Neutrophil (primary cell): Measurements from ENCODE around the gene IFT20.

ENCODE experiments used
- H3K27ac ChIP-seq: fragments of 200-600 bp; sonication (generic); 2 replicates; pipeline ENCODE4 v1.5.1; 2016; ENCODE audit warnings: mild to moderate bottlenecking, moderate library complexity
- H3K27me3 ChIP-seq: fragments of 200-600 bp; sonication (generic); 2 replicates; pipeline ENCODE4 v1.6.0; 2016; ENCODE audit warnings: mild to moderate bottlenecking
- H3K36me3 ChIP-seq: fragments of 200-600 bp; sonication (generic); 2 replicates; pipeline ENCODE4 v1.5.1; 2017
- H3K4me1 ChIP-seq, 2 experiments: fragments of 200-600 bp in 1 of 2; sonication (generic) in 1 of 2; 1 replicate in 1 of 2; 2 replicates in 1 of 2; pipeline versions ENCODE4 v1.5.1 to v1.6.1; 2013 to 2016; ENCODE audit warnings: low read depth in 1 of 2, low read length in 1 of 2, mild to moderate bottlenecking in 1 of 2, moderate library complexity in 1 of 2; ENCODE audit not compliant: control insufficient read depth in 1 of 2, insufficient read depth in 1 of 2
- H3K4me3 ChIP-seq, 2 experiments: fragments of 200-600 bp in 1 of 2; sonication (generic) in 1 of 2; 1 replicate in 1 of 2; 2 replicates in 1 of 2; pipeline ENCODE4 v1.5.1; 2013 to 2016; ENCODE audit warnings: low read depth in 1 of 2, low read length in 1 of 2, mild to moderate bottlenecking in 1 of 2, moderate library complexity in 1 of 2
- H3K9me3 ChIP-seq: fragments of 200-600 bp; sonication (generic); 2 replicates; pipeline ENCODE4 v1.5.1; 2016
- TF ChIP-seq, protein P1 (sequence below): fragments of 200-600 bp; sonication (generic); IDR thresholded peaks from 2 replicates; pipeline ENCODE4 v1.5.1; 2016; ENCODE audit warnings: antibody characterized with exemption

IFT20 gene

DNA sequence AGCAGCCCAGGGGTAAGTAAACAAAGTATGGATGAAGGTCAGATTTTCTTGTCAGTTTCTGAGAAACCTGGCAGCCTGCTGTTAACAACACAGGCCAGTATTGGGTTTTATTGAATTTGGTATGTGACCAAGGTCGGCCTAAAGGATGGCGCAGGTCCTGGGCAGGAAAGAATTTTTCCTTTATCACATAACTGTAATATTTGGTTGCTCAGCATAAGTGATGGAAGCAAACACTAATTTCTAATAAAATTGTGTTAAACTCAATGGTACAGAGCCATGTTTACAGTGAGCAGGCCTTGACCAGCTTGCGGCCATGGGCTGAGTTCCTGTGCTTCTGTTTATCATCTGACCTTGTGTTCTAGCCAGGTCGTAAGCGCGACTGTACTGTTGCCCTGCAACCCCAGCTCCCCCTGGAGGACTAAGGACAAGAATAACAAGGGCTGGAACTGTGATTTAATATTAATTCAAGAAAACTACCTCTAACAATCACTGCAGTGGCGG, 11.5 kb upstream of the IFT20 start:
- TF ChIP-seq, protein P1, sequence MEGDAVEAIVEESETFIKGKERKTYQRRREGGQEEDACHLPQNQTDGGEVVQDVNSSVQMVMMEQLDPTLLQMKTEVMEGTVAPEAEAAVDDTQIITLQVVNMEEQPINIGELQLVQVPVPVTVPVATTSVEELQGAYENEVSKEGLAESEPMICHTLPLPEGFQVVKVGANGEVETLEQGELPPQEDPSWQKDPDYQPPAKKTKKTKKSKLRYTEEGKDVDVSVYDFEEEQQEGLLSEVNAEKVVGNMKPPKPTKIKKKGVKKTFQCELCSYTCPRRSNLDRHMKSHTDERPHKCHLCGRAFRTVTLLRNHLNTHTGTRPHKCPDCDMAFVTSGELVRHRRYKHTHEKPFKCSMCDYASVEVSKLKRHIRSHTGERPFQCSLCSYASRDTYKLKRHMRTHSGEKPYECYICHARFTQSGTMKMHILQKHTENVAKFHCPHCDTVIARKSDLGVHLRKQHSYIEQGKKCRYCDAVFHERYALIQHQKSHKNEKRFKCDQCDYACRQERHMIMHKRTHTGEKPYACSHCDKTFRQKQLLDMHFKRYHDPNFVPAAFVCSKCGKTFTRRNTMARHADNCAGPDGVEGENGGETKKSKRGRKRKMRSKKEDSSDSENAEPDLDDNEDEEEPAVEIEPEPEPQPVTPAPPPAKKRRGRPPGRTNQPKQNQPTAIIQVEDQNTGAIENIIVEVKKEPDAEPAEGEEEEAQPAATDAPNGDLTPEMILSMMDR, result no peak
- no peak overlapping the region for H3K27ac ChIP-seq
- peaks cover 100% of the 10 kb centered on the region for H3K36me3 ChIP-seq

DNA sequence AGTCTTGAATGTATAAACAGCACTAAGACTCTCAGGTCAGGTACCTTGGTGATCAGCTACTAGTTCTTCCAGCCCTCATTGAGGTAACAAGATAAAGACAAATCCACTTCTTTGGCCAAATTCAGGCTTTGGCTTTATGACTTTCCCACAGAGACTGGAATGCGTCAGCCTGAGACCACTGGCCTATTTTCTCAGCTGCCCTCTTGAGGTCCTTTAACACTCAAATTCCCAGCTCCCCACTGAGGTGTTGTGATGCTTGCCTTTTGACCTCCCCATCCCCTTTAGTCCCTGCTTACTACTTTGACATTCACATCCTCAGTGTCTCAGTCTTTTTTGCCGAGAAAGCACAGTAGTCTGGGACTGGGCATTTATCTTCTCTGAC, 10.9 kb upstream of the IFT20 start:
- Histone ChIP-seq H3K36me3 (peaks cover 100% of the 10 kb centered on the region), H3K27ac (no peak overlapping the region), H3K27me3 (no peaks in the 10 kb centered on the region), H3K9me3 (no peaks in the 10 kb centered on the region), H3K4me1 (no peaks in the 10 kb centered on the region), H3K4me3 (no peak overlapping the region)
- TF ChIP-seq, protein P1, result no peak

More for the DNA sequence above, 11.5 kb upstream of the IFT20 start:
- Histone ChIP-seq H3K4me3 (no peak overlapping the region), H3K9me3 (no peaks in the 10 kb centered on the region), H3K4me1 (no peaks in the 10 kb centered on the region), H3K27me3 (no peaks in the 10 kb centered on the region)

DNA sequence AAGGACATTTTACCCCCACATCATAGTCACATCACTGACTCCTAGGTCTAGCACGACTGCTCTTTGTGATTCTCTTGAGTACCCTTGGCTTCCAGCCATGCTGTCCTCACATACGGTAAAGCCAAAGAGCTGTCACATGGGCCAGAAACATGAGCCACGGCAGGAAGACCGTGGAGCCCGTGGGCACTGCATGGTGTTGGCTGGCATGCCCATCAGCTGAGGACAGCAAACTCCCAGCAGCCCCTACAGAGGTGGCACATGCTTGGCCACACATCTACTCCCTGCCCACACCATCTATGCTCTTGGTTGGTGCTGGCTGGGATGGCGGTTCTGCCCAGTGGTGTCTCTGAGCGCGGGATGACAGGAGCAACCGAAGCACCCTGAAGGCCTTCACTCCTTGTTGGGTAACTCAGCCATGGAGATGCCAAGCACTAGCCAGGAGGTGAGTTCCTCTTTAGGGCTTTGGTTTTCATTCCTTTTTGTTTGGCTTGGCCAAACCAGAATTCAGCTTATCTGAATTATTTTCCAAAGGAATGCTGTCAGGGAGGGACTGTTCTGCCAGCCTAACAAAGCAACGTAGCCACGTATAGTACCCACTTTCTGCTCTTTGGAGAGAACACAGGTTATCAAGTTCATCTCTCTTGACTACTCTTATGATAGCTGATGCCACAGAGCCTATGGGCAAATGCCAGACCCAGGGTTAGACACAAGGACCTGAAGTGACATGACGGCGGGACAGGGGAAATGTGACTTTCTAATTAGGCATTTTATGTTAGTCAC, 10.3 kb upstream of the IFT20 start:
- Histone ChIP-seq H3K4me1 (no peaks in the 10 kb centered on the region), H3K27ac (no peak overlapping the region), H3K36me3 (peaks cover 100% of the 10 kb centered on the region), H3K4me3 (no peak overlapping the region), H3K27me3 (no peaks in the 10 kb centered on the region), H3K9me3 (no peaks in the 10 kb centered on the region)
- TF ChIP-seq, protein P1, result no peak

DNA sequence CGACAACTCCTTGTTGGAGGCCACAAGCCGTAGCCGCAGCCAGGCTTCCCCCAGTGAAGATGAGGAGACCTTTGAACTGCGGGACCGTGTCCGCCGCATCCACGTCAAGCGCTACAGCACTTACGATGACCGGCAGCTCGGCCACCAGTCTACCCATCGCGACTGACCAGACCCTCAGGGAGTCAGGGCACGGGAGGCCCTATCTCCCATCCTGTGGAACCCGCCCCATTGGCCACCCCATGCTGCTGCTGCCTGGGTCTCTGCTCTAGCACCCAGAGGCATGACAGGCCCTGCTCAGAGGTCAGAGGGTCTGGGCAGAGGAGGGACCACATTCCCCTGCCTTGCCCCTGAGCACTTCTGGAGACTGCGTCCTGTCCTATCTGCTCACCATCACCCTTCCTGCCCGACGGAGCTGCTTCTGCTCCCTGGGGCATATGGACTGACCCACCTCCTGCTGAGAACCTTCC, 9.2 kb upstream of the IFT20 start:
- H3K36me3 ChIP-seq, result peaks cover 99% of the 10 kb centered on the region
- H3K4me3 ChIP-seq, result no peak overlapping the region
- H3K4me1 ChIP-seq, result no peaks in the 10 kb centered on the region
- no peak overlapping the region for H3K27ac ChIP-seq
- TF ChIP-seq, protein P1, result no peak
- H3K9me3 ChIP-seq, result no peaks in the 10 kb centered on the region
- H3K27me3 ChIP-seq, result no peaks in the 10 kb centered on the region

DNA sequence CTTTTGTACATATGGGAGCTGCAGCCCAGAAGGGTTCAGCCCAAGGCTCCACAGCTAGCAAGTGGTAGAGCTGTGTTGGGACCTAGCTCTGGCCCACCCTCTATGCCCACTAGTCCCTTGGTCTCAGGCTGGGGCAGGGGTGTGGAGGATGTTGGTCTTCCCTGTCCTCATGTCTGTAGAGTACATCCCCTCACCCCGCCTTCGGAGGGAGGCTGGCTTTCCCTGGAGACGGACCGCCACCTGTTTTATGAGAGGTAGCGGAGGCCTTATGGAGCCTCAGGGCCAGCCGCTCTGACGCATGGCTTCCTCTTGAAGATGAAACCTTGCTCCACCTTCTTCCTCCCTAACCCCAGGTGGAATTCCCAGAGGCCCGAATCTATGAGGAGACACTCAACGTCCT, 8.7 kb upstream of the IFT20 start:
- Histone ChIP-seq H3K9me3 (no peaks in the 10 kb centered on the region), H3K4me1 (no peaks in the 10 kb centered on the region), H3K27me3 (no peaks in the 10 kb centered on the region), H3K27ac (no peak overlapping the region), H3K36me3 (peaks cover 97% of the 10 kb centered on the region), H3K4me3 (no peak overlapping the region)
- TF ChIP-seq, protein P1, result no peak
